OCI-LY1 (cell line): Measurements from ENCODE around the gene OSBPL5.

ENCODE experiments used
- H2AFZ ChIP-seq: fragments of 200-600 bp; sonication (generic), shearing (Covaris generic); 2 replicates; pipeline ENCODE4 v1.6.0; 2014; ENCODE audit warnings: antibody characterized with exemption, mild to moderate bottlenecking, low read length
- H3F3A ChIP-seq: fragments of 200-600 bp; sonication (generic), shearing (Covaris generic); 2 replicates; pipeline ENCODE4 v1.6.0; 2014; ENCODE audit warnings: mild to moderate bottlenecking, antibody characterized with exemption, low read length, moderate library complexity; ENCODE audit not compliant: insufficient read depth
- H3K27ac ChIP-seq: fragments of 200-600 bp; sonication (generic); 2 replicates; pipeline ENCODE4 v1.5.1; 2014; ENCODE audit warnings: low read length, mixed run types, mild to moderate bottlenecking, low read depth; ENCODE audit not compliant: poor library complexity, severe bottlenecking
- H3K27me3 ChIP-seq: fragments of 200-600 bp; sonication (generic); 2 replicates; pipeline ENCODE4 v1.6.0; 2014; ENCODE audit warnings: antibody characterized with exemption, mild to moderate bottlenecking, low read length, moderate library complexity; ENCODE audit not compliant: insufficient read depth
- H3K36me3 ChIP-seq: fragments of 200-600 bp; sonication (generic); 2 replicates; pipeline ENCODE4 v1.6.1; 2014; ENCODE audit warnings: mild to moderate bottlenecking, antibody characterized with exemption, low read length, moderate library complexity, mixed read lengths; ENCODE audit not compliant: insufficient read depth
- H3K4me1 ChIP-seq: fragments of 200-600 bp; sonication (generic); 2 replicates; pipeline ENCODE4 v1.5.1; 2014; ENCODE audit warnings: mild to moderate bottlenecking, low read length, moderate library complexity; ENCODE audit not compliant: insufficient read depth, severe bottlenecking
- H3K4me2 ChIP-seq: fragments of 200-600 bp; sonication (generic), shearing (Covaris generic); 2 replicates; pipeline ENCODE4 v1.6.1; 2014; ENCODE audit warnings: low read length
- H3K4me3 ChIP-seq: fragments of 200-600 bp; sonication (generic); 2 replicates; pipeline ENCODE4 v1.5.1; 2014; ENCODE audit warnings: low read length, low read depth, mild to moderate bottlenecking, mixed read lengths; ENCODE audit not compliant: poor library complexity, severe bottlenecking
- H3K79me2 ChIP-seq: fragments of 200-600 bp; shearing (Covaris generic); 2 replicates; pipeline ENCODE4 v1.6.1; 2016; ENCODE audit warnings: mixed run types, low read length, mixed read lengths; ENCODE audit not compliant: insufficient read depth
- H3K9ac ChIP-seq: fragments of 200-600 bp; sonication (generic), shearing (Covaris generic); 2 replicates; pipeline ENCODE4 v1.6.1; 2014; ENCODE audit warnings: mild to moderate bottlenecking, low read length, mixed read lengths
- H3K9me2 ChIP-seq: fragments of 200-600 bp; sonication (generic), shearing (Covaris generic); 2 replicates; pipeline ENCODE4 v1.6.1; 2014; ENCODE audit warnings: low read depth, mild to moderate bottlenecking, low read length, mixed read lengths
- H3K9me3 ChIP-seq: fragments of 200-600 bp; shearing (Covaris generic); 2 replicates; pipeline ENCODE4 v1.6.1; 2014; ENCODE audit warnings: low read length, mixed read lengths
- H4K20me1 ChIP-seq: fragments of 200-600 bp; sonication (generic), shearing (Covaris generic); 2 replicates; pipeline ENCODE4 v1.6.0; 2016; ENCODE audit warnings: mild to moderate bottlenecking, low read length; ENCODE audit not compliant: insufficient read depth
- CTCF ChIP-seq: fragments of 200-600 bp; sonication (generic), shearing (Covaris generic); IDR thresholded peaks from 2 replicates; pipeline ENCODE4 v1.5.1; 2017; ENCODE audit warnings: mild to moderate bottlenecking, antibody characterized with exemption, low read length, moderate library complexity, mixed read lengths
- EZH2 ChIP-seq: fragments of 200-600 bp; sonication (generic), shearing (Covaris generic); IDR thresholded peaks from 2 replicates; pipeline ENCODE4 v1.8.0; 2017; ENCODE audit warnings: borderline replicate concordance, mixed run types, mild to moderate bottlenecking, antibody characterized with exemption, low read length, moderate library complexity, mixed read lengths

OSBPL5 gene

GRCh38 chr11:3081386-3081751, 83.7 kb downstream of the OSBPL5 start:
- Histone ChIP-seq H3K9me2 (no peaks in the 10 kb centered on the region), H3K27ac (no peak overlapping the region), H3K4me1 (no peaks in the 10 kb centered on the region), H3K9ac (no peak overlapping the region), H2AFZ (no peak overlapping the region), H3K9me3 (no peaks in the 10 kb centered on the region), H3K4me3 (no peak overlapping the region), H3K36me3 (no peaks in the 10 kb centered on the region), H3F3A (no peaks in the 10 kb centered on the region), H3K27me3 (no peaks in the 10 kb centered on the region), H3K79me2 (no peaks in the 10 kb centered on the region), H4K20me1 (no peaks in the 10 kb centered on the region), H3K4me2 (no peak overlapping the region)
- TF ChIP-seq CTCF = no peak
- TF ChIP-seq EZH2 = no peak

GRCh38 chr11:3080733-3081385, 84.3 kb downstream of the OSBPL5 start:
- no peaks in the 10 kb centered on the region for H4K20me1 ChIP-seq
- no peak overlapping the region for H3K27ac ChIP-seq
- no peaks in the 10 kb centered on the region for H3K4me1 ChIP-seq
- TF ChIP-seq EZH2 (no peak), CTCF (no peak)
- H3K27me3 ChIP-seq = no peaks in the 10 kb centered on the region
- H2AFZ ChIP-seq = no peak overlapping the region
- H3K9ac ChIP-seq = no peak overlapping the region
- H3K79me2 ChIP-seq = no peaks in the 10 kb centered on the region
- H3K9me3 ChIP-seq = no peaks in the 10 kb centered on the region
- no peaks in the 10 kb centered on the region for H3F3A ChIP-seq
- H3K36me3 ChIP-seq = no peaks in the 10 kb centered on the region
- H3K9me2 ChIP-seq = no peaks in the 10 kb centered on the region
- no peak overlapping the region for H3K4me3 ChIP-seq
- H3K4me2 ChIP-seq = no peak overlapping the region

GRCh38 chr11:3080104-3080503, 85.0 kb downstream of the OSBPL5 start:
- H3F3A ChIP-seq = no peaks in the 10 kb centered on the region

More at GRCh38 chr11:3080104-3080503, 85.0 kb downstream of the OSBPL5 start:
- no peaks in the 10 kb centered on the region for H4K20me1 ChIP-seq
- H3K4me3 ChIP-seq = no peak overlapping the region
- H3K9me3 ChIP-seq = no peaks in the 10 kb centered on the region
- no peak overlapping the region for H3K4me2 ChIP-seq
- no peaks in the 10 kb centered on the region for H3K79me2 ChIP-seq
- H3K9me2 ChIP-seq = no peaks in the 10 kb centered on the region
- no peak overlapping the region for H2AFZ ChIP-seq
- H3K27me3 ChIP-seq = no peaks in the 10 kb centered on the region
- no peak overlapping the region for H3K9ac ChIP-seq
- no peaks in the 10 kb centered on the region for H3K4me1 ChIP-seq
- H3K27ac ChIP-seq = no peak overlapping the region
- H3K36me3 ChIP-seq = no peaks in the 10 kb centered on the region
- no peak for TF ChIP-seq EZH2
- TF ChIP-seq CTCF = no peak
